GM15510 (cell line): Measurements from ENCODE around the gene RHBDL3.

Source experiments
- POLR2A ChIP-seq: IDR thresholded peaks from 3 replicates; pipeline ENCODE4 v1.6.1; 2011; ENCODE audit warnings: borderline replicate concordance; ENCODE audit not compliant: insufficient read length; ENCODE audit errors: extremely low read depth

The RHBDL3 gene

DNA sequence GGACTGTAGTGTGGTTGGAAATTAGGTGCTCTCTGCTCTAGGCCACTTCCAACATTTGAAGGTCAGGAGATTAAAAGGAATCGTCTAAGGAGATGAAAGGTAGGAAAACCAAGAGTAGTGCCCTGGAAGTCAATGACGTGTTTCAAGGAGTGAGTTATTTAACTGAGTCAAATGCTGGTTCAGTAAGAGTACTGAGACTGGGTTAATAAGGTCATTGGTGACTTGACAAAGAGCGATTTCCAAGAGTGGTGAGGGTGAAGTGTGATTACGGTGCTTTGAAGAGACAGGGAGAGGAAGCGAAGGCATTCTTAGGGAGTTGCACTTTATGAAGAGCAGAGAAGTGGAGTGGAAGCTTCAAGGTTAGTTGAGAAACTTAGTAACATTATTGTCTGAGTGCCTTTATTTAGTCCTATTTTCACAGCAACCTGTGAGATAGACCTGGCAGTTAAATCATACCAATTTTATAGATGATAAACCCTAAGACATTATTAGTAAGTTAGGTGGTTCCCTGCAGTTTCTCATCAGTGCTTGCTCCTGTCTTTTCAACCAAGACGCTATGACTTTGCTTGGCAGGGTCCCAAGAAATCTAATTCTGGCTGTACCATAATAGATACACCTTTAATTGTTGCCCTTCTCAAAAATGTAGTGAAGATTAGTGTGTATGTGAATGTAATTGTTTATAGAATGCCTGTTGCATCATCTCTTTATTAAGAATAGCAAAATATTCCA lies 90.2 kb downstream of the RHBDL3 start:
- no peak for TF ChIP-seq POLR2A

GRCh38 chr17:32356378-32356743 lies 90.7 kb downstream of the RHBDL3 start:
- TF ChIP-seq POLR2A = no peak

- no peak for TF ChIP-seq POLR2A
Measured at GRCh38 chr17:32356750-32357149, 91.1 kb downstream of the RHBDL3 start.

DNA sequence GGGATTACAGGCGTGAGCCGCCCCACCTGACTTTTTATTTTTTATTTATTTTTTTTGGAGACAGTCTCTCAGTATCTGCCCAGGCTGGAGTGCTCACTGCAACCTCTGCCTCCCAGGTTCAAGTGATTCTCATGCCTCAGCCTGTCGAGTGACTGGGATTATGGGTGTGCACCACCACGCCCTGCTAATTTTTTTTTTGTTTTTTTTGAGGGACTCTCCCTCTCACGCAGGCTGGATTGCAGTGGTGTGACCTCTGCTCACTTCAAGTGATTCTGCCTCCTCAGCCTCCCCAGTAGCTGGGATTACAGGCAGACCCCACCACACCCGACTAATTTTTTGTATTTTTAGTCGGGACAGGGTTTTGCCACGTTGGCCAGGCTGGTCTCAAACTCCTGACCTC lies 92.0 kb downstream of the RHBDL3 start:
- TF ChIP-seq POLR2A = no peak

GRCh38 chr17:32361270-32361669 lies 95.6 kb downstream of the RHBDL3 start:
- no peak for TF ChIP-seq POLR2A

- TF ChIP-seq POLR2A = no peak
Measured at GRCh38 chr17:32370426-32370825, 104.8 kb downstream of the RHBDL3 start.
